Measurements from ENCODE around the gene TMPRSS5.

The TMPRSS5 gene

DNA sequence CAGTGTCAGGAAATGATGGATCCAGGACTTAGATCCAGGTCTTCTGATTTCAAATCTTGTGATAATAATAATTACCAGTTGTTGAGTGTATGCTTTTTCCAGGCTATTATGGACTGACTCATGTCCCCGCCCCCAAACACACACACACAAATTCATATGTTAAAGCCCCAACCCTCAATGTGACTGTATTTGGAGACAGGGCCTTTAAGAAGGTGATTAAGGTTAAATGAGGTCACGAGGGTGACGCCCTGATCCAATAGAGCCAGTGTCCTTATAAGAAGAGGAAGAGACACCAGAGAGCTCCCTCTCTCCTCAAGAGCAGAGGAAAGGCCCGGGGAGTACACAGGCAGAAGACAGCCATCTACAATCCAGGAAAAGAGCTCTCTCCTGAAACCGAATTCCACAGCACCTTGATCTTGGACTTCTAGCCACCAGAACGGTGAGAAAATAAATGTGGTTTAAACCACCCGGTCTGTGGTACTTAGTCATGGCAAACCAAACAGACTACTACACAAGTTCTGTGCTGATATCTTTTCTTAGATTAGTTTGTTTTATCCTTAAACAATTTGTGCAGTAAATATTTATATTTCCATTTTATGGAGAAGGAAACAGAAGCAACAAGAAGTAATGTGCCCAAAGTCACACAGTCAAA, 8.2 kb downstream of the TMPRSS5 start:
- no peak overlapping the region for H3K4me3 ChIP-seq (ENCODE audit: low read length)
- TF ChIP-seq, protein P1, sequence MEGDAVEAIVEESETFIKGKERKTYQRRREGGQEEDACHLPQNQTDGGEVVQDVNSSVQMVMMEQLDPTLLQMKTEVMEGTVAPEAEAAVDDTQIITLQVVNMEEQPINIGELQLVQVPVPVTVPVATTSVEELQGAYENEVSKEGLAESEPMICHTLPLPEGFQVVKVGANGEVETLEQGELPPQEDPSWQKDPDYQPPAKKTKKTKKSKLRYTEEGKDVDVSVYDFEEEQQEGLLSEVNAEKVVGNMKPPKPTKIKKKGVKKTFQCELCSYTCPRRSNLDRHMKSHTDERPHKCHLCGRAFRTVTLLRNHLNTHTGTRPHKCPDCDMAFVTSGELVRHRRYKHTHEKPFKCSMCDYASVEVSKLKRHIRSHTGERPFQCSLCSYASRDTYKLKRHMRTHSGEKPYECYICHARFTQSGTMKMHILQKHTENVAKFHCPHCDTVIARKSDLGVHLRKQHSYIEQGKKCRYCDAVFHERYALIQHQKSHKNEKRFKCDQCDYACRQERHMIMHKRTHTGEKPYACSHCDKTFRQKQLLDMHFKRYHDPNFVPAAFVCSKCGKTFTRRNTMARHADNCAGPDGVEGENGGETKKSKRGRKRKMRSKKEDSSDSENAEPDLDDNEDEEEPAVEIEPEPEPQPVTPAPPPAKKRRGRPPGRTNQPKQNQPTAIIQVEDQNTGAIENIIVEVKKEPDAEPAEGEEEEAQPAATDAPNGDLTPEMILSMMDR (IDR thresholded peaks at IDR 0.05; ENCODE audit: insufficient read depth, low read depth, low read length, missing control alignments), result no peak
- peak; percentile 24 for DNase-seq (ENCODE audit: low read depth)

DNA sequence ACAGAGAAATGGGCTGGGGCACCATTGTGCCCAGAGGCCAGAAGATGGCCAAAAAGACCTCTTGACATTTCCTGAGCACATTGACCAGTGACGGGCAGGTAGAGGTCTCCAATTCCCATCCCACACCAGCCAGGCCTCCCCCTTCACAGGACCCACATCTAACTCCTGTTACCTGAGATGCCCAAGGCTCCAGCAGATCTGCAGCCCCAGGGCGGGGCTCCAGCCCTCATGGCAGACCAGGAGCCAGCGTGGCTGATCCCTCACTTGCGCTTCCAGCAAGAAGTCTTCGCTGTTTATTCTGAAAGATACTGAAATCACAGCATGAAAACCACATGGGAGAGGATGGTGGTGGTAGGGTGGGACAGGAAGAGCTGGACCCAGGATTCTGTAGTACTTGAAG, 9.0 kb downstream of the TMPRSS5 start:
- DNase-seq (ENCODE audit: low read depth), result no peak
- TF ChIP-seq, protein P1 (IDR thresholded peaks at IDR 0.05; ENCODE audit: insufficient read depth, low read depth, low read length, missing control alignments), result no peak
- no peak overlapping the region for H3K4me3 ChIP-seq (ENCODE audit: low read length)

DNA sequence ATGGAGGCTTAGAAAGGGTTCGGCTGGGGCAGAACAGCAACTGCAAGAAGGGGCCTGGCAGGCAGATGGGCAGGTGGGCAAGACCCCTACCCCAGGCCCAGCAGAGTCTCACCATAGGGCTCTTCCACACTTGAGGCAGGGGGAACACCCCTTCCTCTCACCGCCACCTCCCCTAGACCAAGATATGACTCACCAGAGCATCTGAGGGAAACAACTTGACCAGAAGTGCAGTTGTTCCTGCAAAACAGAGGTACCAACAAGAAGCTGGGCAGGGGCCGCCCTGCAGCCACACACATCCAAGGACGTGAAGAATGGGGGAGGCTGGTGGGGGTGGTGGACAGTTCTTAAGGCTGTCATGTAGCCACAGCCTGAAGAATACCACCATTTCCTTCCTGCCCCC, 10.9 kb downstream of the TMPRSS5 start:
- no peak for DNase-seq (ENCODE audit: low read depth)
- TF ChIP-seq, protein P1 (IDR thresholded peaks at IDR 0.05; ENCODE audit: insufficient read depth, low read depth, low read length, missing control alignments), result no peak
- no peak overlapping the region for H3K4me3 ChIP-seq (ENCODE audit: low read length)

DNA sequence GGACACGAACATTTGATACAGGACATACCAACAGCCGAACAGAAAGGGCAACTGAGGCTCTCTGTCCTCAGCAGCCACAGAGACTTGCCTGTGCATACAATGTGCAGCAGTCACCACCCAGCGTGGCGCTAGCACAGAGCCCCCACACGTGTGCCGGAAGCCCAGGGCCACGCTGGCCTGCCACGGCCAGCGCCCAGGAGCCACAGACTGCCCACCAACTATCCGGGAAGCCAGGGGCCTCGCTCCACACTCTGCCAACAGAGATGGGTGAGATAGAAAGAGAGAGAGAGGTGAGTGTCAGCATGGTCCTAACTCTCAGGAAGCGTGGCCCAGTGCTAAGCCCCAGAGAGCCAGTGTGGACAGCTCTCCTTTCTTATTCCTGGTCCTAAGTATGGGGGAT, 11.7 kb downstream of the TMPRSS5 start:
- no peak overlapping the region for H3K4me3 ChIP-seq (ENCODE audit: low read length)
- TF ChIP-seq, protein P1 (IDR thresholded peaks at IDR 0.05; ENCODE audit: insufficient read depth, low read depth, low read length, missing control alignments), result no peak
- no peak for DNase-seq (ENCODE audit: low read depth)

DNA sequence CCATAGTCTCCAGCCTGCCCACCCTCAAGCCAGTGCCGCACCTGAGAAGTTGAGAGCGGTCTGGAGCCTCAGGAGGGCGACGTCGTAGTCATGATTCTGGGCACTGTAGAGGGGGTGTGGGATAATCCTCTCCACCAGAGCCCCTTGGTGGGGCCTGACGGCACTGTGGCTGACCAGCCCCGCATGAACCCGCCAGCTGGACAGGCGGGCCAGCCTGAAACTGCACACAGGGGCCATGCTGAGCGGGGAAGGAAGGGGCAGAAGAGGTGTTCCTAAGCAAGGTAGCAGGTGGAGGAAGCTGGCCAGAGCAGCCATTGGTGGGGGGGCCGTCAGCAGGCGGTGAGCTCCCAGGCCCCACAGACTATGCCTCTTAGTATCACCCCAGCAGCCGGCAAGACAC, 13.1 kb downstream of the TMPRSS5 start:
- H3K4me3 ChIP-seq (ENCODE audit: low read length), result no peak overlapping the region
- TF ChIP-seq, protein P1 (IDR thresholded peaks at IDR 0.05; ENCODE audit: insufficient read depth, low read depth, low read length, missing control alignments), result no peak
- DNase-seq (ENCODE audit: low read depth), result no peak

DNA sequence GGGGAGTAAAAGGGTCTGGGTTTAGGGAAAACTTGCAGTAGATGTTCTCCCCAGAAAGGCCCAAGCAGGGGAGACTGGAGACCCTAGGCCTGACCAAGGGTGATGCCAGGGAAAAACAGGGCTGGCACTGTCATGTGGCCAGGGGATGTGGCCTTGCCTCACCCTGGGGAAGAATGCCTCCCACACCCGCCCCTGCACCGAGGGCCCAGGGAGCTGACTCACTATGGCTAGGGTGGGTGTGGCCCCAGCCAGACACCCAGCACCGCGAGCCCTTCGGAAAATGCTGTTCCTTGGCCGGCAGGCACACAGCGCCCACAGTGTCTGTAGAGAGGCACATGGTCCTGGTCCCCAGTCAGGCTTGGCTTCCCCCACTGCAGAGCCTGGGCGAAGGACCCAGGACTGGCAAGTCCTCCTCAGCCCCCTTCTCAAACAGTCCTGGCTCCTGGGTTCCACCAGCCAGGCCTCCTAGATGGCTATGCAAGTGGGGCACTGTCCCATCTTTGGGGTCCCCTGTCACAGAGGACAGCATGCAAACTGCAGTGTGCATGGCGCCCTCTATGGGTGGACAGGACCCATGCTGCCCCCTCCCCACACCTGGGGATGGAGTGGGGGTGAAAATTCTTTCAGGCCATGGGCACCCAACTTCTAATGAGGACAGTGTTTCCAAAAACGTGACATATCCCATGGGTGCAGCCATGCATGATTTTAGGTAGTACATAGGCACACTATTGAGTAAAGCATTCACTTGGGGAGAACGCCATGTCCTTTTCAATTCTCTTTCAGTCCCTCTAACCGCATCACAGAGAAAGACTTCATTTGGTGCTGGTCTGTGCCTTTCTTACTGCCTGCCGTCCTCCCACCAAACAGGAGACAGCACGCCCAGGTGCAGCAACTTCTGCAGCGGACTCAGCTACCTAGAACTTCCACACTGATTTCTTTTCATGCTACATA, 15.2 kb downstream of the TMPRSS5 start:
- TF ChIP-seq, protein P1 (IDR thresholded peaks at IDR 0.05; ENCODE audit: insufficient read depth, low read depth, low read length, missing control alignments), result no peak
- peak; percentile 89 for DNase-seq (ENCODE audit: low read depth)
- no peak overlapping the region for H3K4me3 ChIP-seq (ENCODE audit: low read length)
